Pulmonary artery endothelial cell (primary cell): Measurements from ENCODE around the gene TLE3. TPM values are rescaled to one million over a fixed set of nuclear protein-coding genes. Genes with fewer than 3 reads are reported as not detected.

Experiments
- DNase-seq: peaks from one replicate; pipeline ENCODE4 v3.0.0-alpha.2; 2011; ENCODE audit warnings: low read depth, low spot score
- total RNA-seq: library from RNA; depleted of rRNA; stranded (reverse); fragments of >200 nt; gene quantifications from 2 replicates; pipeline ENCODE4 v1.2.3, GENCODE V29; 2014

Gene TLE3
- total RNA-seq, 1 donor from 2014 or later = 27.7 TPM

DNA sequence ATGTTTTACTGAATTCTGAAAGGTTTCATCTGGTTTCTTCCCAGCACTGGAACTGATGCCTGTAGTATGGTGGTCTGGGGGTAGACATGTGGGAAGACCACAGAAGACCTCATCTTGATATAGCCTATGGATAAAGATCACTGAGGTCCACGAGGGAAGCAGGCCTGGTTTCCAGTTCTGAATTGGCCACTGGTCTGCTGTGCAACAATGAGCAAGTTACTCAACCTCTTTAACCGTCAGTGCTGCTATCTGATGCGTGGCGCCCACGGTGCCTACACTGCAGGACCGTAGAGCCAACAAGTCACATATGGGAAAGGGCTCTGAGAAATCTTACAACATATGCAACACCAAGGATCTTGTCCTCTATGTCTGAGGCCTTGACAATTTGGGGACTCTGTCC lies 13.3 kb downstream of the TLE3 start:
- no peak for DNase-seq

DNA sequence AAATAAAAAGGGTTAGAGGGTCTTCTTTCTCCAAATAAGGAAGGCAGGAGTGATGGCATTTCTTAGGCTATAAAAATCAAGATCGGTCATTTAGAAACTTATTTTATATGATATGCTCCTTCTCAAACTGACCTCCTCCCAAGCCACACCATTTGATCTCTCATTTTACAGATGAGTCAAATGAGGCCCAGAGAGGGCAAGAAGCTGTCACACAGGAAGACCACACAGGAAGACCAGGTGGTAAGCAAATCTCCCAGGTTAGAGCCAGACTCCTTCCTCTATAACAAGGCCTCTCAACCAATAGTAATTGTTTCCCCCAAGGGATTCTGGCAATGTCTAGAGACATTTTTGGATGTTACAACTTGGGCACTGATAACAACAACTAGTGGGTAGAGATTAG lies 13.8 kb downstream of the TLE3 start:
- DNase-seq = no peak

DNA sequence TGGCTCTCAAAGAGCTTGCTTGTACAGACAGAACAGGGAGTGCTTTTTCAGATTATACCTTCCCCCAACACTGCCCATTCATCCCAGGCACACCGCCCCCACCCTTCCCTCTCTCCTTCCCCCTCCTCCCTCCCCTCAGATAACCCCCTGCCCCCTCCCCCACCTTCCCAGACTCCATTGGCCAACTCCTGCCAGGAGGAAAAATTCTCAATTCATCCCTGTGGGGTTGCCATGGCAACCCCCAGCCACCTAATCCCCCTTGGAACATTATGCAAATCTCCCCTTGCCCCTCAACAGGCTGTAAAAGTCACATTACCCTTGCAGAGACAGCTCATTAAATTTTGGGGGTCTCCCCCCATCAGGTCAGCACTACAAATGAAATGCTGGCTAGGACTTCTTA lies 14.3 kb downstream of the TLE3 start:
- no peak for DNase-seq

DNA sequence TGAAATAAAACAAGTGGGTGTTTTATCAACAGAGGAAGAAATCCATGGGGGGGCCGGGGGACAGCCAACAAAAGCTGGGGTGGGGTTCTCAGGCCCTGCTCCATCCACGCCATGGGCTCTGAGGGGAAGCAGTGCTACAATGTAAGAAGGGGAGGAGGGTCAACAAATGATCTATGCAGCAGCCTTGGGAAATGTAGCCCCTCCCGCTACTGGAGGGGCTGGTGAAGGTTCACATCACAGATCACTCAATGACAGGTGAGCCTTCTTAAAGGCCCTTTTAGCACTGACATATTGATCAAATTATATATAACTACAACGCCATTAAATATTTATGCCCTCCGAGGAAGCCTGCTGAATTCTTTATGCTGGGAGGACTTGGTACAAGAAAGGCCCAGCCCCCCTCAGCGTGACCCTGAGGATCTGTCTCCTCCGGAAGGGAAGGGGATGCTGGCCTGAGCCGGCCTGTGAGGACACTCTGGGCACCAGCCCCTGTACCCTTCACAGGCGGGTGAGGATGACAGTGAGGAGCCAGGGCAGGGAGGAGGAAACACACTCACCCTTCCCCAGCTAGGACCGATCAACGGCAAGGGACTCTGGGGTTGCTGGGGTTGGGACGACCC lies 15.3 kb downstream of the TLE3 start:
- no peak for DNase-seq

DNA sequence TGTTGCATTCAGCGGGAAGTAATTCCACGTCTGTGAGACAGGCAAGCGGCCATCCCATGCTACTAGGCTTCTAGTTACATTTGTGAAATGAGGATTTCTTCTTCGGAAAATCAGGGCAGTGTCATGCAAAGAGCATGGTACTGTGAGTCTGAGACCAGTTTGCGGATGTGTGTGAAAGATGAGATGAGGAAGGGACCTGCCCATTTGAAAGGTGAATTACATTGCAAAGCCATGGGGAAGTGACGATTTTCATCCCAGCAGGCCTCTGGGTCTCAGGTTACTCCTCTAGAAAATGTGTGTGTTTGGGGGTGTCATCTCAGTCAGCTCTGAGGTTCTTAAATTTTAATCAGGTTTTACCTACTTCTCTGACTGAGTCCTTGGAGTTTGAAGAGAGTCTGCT lies 16.1 kb downstream of the TLE3 start:
- no peak for DNase-seq

DNA sequence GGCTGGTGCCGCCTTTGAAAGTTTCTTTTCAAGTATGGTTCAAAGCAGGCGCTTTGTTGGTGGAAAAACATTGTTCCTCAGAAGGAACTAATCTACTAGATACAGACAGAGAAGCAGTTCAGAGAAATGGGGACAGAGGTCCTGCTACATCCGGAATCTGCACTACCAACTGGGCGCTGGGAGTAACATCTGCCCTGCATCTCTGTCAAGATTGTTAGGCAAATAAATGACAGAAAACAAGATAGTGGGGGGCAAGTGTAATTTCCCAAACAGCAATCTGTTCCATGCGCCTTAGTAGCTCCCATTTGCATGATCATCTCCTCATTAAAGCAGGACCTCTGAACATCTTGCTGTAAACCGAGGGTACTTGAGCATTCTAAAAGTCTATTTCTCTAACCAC lies 17.4 kb downstream of the TLE3 start:
- no peak for DNase-seq

DNA sequence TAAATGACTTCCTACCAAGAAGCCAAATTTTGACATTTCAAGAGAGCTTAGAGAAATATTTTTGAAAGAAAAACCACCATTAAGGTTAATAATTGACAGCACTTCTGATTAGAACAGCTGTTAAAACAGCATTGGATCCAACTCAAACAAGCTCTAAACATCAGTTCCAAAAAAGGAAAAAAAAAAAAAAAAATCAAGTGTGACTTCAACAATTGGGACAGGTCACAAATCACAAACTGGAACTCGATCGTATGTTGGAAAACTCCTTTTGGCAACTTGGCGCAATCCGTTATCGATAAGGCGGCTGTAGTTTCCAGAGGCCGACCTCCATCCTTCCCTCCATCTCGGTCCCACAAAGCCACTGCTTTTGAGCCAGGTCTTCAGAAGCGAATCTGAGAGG lies 17.8 kb downstream of the TLE3 start:
- DNase-seq = no peak

DNA sequence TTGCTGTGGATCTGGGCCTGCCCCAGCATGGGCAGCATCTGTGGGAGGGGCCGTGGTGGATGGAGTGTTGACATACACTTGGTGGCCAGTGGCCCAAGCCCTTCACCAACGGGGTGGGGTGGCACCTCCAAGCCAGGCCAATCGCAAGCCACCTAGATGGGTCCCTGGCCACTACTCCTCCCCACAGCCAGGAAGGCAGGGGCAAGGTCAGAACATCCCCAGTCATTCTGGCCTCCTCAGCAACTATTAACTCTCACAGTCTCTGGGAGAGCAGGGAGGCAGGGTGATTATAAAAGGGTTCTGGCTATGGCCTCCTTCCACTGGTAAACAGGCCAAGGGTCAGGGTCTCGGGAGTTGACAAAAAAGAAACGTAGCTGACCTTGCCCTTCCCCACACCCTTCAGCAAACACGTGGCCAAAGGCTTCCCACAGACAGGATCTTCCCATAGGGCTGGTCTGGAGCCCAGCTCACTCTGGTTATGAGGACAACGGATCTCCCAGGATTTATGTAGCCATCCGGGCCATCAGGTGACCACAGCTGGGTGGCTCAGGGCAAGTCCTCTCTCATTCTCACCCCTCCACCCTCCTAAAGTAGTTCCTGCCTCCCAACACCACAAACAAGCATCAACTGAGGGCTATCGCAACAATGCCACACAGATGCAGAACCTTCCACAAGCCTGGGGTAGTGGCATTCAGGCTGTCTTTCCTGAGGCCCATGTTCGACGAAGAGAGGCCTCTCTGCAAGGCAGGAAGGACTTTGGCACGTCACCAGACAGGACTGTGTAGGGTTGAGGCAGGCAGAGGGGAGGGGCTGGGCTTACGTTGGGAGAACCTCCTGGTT lies 18.9 kb downstream of the TLE3 start:
- DNase-seq = no peak

DNA sequence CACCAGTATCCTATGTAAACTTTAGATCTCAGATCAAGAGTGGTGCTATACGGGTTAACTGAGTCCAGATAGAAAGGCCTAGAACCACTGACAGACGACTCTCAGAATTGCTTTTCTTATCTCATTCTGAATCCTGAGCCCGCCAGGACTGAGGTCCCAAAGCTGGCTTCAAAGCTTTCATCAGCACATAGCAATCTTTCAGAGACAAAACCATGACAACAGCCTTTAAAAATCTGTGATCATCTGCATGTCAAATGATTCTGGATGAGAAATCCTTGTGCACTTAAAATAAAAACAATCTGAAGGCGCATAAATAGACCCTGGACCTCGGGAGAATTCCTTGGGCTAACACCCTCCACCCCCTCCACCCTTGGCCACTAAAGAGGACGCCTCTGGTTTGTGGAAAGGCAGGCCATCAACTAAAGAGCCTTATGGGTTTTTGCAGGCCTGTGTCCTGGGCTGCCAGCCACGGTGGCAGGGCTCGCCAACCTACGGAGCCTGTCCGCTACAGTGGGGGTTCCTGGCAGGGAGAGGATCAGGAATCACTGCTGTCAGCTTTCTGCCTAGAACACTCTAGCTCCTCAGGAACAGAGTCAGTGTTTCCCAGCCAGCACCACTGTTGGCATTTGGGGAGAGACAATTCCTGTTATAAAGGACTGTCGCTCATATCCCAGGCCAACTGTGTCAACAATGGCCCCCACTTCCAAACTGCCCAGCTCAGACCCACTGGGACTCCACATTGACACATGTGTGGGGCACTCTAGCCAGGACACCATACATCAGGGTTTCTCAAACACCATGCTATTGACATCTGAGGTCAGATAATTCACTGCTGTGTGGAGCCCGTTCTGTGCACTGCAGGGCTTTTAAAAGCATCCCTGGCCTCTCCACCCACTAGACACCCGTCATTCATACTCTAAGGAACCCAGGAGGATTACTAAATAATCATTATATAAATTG lies 20.2 kb downstream of the TLE3 start:
- no peak for DNase-seq

DNA sequence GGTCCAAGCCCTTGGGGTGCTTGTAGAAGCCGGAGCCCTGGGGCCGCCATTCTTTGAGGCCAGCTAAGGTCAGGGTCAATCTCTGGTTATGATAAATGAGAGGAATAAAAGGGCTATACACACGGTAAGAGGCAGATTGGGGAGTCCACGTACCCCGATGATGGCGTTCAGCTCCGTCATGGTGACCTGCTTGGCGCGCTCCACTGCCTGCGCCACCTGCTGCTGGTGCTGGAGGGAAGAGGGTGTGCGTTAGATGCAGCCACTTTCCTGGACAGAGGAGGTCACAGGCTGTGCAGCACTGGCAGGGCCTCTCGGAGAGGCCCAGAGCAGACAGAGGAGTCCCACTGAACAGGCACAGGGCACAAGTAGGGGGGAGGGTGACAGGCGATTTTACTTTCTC lies 23.3 kb downstream of the TLE3 start:
- no peak for DNase-seq

DNA sequence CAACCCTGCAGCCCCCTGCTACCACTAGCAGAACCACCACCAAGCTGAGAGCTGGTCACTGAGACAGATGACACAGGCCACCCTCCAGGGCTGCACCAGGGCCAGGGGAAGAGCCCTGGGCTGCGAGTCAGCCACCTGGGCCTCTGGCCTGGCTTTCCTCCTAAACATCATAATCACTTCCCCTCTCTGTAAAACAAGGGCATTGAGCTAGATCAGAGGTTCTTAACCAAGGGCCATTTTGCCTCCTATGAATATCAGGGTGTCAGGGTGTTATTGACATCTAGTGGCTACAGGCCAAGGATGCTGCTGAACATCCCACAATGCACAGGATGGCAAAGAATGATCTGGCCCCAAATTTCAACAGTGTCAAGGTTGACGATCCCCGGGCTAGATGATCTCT lies 25.2 kb downstream of the TLE3 start:
- DNase-seq = no peak

DNA sequence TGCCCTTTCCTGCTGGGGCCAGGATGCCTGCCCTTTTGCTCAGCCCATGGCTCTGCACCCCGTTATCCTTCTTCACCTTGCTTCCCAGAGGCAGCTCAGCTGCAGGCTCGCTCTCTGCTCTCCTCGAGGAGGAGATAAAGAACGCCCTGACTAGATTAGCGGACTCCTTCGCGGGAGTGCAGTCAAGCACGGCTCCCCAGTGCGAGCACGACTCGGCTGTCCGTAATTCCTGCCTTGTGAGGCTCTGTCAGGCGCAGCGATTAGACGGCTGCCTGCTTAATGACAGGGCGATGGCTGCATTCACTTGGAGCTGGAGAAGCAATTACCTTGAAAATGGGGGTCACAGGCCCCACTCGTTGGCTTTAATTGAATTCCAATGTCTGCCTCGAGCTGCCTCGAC lies 25.9 kb downstream of the TLE3 start:
- DNase-seq = no peak

DNA sequence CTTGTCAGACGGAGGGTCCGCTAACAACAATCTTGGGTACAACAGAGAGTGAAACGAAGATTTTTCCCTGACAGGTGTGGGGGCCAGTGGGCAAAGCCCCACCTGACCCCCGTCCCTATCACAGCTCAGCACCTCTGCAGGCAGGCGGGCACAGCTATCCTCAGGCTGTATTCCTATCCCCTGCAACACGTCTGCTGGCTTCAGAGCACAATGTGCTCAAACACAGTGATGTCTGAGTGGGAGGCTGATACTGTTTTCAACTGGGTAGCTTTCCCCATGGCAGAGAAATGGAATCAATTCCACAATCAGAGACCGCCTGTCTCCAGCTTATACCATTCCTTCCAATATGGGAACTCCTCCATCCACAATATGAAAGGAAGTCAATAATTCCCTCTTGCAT lies 28.0 kb downstream of the TLE3 start:
- DNase-seq = no peak

DNA sequence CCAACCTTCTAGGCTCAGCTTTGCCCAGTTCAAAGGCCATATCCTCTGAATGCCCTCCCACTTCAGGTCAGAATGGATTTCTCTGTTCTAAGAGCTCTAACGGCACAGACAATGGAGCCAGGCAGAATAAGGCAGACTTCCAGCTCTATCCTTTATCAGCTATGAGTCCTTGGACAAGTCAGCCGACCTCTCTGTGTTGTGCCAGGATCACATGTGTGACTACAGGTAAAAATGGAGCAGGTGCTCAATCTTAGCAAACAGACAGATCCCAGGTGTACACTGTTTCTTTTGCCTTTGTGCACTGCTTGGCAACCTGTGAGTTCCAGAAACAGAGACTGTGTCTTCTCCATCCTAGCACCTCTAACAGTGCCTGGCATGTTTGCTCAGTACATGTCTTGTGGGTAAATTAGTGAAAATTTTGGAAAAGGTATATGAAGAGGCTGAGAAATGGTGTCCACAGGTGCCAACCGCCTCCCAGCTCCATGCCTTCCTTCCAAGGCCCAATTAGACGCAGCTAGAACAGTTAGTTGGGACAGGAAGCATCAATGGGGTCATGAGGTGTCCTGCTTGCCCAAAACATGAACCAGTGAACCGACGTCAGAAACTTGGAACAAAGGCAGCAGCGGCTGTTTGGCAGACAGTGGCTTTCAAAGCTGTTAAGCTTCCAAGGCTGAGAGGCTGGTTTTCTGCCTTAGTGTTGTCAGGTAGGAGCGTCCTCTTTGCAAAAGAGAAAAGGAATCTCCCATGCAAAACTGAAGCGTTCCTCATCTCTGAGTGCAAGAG lies 28.7 kb downstream of the TLE3 start:
- no peak for DNase-seq

DNA sequence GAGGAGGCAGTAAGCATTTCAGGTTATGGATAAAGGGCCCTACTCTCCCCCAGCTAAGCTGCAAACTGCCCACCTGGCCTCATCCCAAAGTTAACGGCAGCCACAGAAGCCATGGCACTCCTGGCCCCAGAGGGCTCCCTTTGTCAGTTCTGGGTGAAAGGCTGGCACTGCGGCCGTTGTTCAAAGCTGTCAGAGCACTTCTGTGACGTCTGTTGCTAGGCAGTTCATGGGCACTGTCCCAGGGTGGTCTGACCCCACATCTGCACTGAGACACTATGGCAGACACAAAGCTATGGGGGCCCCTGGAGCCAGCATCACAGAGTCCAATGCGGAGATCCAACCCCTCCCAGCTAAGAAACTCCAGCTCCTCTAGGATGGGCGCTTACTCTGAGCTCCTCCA lies 30.0 kb downstream of the TLE3 start:
- no peak for DNase-seq

DNA sequence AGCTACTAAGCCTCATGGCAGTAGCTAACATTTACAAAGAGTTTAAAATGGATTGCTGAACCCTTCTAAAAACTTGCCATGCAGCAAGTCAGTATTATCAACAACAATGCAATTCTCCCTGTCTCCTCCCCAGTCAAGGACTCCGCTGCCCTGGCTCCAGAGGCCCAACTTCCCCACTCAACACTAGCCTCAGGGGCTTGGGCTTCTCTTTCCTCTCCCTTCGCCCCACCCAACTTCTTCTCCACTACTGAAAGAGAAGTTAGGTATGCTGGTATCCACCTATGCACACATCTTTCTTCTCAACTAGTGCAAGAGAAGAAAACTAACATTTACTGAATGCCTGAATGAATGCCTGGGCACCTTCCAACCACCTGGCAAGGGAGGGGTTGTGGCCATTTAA lies 30.7 kb downstream of the TLE3 start:
- no peak for DNase-seq

DNA sequence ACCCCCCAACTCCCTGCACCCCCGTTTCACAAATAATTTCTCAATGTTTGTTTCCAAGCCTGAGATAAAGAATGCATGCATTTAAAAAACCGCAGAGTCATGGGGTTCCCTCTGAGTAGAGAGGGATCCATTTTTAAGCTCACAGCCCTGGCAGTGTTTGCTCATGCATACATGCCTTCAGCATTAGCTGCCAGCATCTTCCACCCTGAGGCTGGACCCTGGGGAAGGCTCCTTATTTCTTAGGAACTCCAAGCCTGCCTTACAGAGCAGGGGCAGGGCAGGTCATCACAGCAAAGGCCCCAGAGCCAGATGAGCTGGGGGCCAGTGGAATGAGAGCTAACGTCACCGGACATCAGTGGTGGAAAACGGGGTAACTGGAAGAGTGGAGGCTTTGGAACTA lies 31.3 kb downstream of the TLE3 start:
- DNase-seq = no peak

DNA sequence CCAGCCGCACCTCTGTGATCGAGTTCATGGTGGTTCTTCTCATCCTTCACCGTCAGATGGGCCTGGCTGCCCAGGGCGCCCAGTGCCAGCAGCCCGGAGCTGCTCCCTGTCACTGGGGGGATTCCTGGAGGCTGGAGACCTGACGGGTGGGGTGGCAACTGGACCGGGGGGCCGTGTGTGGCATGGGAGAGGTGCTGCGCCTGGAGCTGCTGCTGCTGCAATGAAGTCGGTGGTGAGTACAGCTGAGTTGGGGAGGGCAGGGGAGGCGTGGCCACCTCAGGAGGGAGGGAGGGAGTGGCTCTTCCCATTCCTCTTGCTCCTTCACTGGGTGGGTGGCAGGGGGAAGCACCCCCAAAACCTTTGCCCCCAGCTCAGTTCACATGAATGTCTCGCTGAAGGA lies 31.7 kb downstream of the TLE3 start:
- no peak for DNase-seq

DNA sequence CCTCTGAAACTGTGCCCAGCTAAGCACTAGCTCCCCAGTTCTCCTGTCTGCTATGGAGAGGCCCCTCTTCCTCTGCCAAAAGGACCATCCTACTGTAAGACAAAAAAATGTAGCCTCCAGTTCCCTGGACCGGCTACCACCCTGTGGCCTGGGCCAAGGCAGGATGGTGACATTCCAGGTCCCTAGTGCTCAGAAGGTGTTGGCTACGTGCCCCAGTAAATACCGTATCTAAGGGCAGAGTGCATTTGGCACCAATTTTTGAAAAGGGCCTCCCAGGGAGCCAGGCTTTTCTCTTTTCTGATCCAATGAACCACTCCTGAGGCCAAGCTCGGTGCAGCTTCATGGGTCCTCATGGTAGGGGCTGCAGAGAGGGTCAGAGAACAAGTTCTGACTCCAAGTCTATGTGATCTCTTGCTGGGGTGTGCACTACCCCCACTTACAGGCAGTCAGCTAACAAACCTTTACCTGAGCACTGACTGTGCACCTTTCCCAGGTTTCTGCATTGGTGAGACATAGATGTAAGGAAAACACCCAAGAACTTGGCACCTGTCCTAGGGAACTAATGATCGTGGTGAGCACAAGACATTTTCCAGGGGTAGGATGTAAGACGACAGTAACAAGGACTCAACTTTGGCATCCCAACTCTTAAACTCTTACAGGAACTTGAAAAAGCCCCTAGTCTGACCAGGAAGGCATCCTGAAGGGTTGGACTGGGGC lies 32.6 kb downstream of the TLE3 start:
- no peak for DNase-seq

DNA sequence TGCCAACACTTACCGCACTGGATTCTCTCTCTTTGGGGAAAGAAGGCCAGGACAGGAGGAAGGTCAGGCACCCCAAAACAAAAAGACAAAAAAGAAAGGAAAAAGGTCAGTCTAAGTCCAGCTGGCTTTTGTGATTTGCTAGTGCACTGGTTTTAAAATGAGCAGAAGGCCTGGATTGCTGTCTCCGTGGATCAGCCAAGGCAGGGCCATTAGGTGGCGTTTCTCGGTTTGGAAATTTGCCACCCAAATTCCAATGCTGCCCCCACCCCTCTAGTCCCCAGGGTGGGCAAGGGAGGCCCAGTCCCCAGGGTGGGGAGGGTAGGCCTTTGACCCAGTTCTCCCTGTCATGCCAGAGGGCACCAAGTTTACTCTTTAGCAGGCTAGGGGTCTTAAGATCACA lies 33.3 kb downstream of the TLE3 start:
- DNase-seq = no peak

DNA sequence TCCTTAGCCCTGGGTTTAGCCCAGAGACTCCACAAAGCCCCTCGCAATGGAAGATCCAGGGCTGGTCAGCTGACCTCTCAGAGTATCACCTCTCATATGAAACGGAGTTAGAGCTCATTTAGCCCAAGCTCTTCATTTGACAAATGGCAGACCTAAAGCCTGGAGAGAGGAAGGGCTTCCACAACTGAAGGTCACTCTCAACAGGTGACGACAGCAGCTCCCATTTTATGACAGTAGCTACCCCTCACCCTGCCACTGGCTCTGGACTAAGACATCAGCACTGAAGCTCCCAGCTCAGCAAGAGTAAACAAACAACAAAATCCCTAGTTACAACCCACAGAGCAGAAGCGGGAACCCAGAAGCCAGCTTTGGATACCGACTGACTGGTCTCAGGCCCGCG lies 33.7 kb downstream of the TLE3 start:
- DNase-seq = no peak
